HCT116 (cell line): ENCODE data around the gene ST3GAL3.

ENCODE experiments used
- ATF3 ChIP-seq: IDR thresholded peaks from 2 replicates; pipeline ENCODE4 v1.6.1; 2012
- CEBPB ChIP-seq: IDR thresholded peaks from 2 replicates; pipeline ENCODE4 v1.6.1; 2012; ENCODE audit warnings: low read depth
- CTCF ChIP-seq, 3 experiments: fragments of 200-600 bp in 1 of 3; sonication (generic) in 1 of 3; IDR thresholded peaks in 2 of 3; conservative IDR thresholded peaks in 1 of 3; 2 replicates each; pipeline ENCODE4 v1.5.1; 2012 to 2017; ENCODE audit warnings: low read depth in 2 of 3, low read length in 2 of 3, antibody characterized with exemption in 1 of 3, borderline replicate concordance in 1 of 3, control low read depth in 1 of 3, mild to moderate bottlenecking in 1 of 3, mixed read lengths in 1 of 3, mixed run types in 1 of 3, moderate library complexity in 1 of 3; ENCODE audit not compliant: insufficient read depth in 1 of 3
- EZH2 ChIP-seq: fragments of 200-600 bp; sonication (generic); IDR thresholded peaks from 2 replicates; pipeline ENCODE4 v1.6.1; 2017; ENCODE audit warnings: antibody characterized with exemption, mixed run types
- POLR2AphosphoS5 ChIP-seq: IDR thresholded peaks from 2 replicates; pipeline ENCODE4 v1.6.1; 2011; ENCODE audit warnings: mild to moderate bottlenecking, low read depth, low read length, moderate library complexity
- SP1 ChIP-seq: IDR thresholded peaks from 2 replicates; pipeline ENCODE4 v1.6.1; 2012; ENCODE audit warnings: low read depth
- ZBTB33 ChIP-seq: IDR thresholded peaks from 2 replicates; pipeline ENCODE4 v1.6.1; 2011; ENCODE audit warnings: mild to moderate bottlenecking, low read length, moderate library complexity; ENCODE audit not compliant: insufficient replicate concordance; ENCODE audit errors: extremely low read depth

DNA sequence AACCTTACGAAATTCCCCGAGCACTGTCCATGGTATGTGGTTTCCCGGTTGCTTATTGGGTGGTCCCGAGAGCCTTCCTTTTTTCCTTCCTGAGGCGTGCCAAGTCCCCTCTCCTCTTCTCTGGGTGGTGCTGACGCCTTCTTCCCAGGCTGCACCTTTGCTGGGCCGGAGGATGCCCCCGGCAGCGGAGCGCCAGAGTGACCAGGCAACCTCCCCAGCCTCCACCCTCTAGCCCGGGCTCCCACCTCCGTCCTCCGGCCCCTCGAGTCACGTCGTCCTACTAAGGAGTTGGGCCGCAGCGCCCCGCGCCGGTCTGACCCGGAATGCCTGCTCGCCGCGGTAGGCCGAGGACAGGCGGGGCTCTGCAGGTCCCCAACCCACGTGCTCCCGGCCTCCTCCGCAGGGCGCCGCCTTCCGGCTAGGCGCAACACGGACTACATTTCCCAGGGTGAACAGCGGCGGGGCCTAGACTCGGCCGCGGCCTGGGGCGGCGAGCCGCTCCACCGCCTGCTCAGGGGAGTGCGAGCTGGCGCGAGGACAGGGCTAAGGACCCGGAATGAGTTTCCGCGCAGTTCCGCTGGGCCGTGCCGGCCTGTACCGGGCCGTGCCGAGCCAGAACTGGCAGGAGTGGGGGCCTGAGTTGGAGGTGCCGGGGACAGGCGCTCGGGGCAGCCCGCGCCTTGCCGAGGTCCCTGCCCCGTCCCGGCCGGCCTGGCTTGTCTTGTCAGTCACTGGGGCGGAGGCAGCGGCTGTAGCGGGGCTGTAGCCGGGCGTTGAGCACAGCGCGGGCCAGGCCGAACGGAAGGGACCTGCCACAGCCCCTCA lies 239.1 kb downstream of the ST3GAL3 start, which contains the start of gene IPO13:
- TF ChIP-seq POLR2AphosphoS5 (peak; percentile 90), CEBPB (no peak), ATF3 (no peak), ZBTB33 (no peak), CTCF (IDR thresholded peaks at IDR 0.05 in 2 of 3, conservative IDR thresholded peaks at IDR 0.05 in 1 of 3; ENCODE audit: borderline replicate concordance in 1 of 3, insufficient read depth in 1 of 3, low read depth in 2 of 3, low read length in 2 of 3) (peak; percentile 72 to 84 (median 76)), EZH2 (no peak), SP1 (peak; percentile 87)
